Measurements from ENCODE around the gene MRPL34. TPM values are rescaled to one million over a fixed set of nuclear protein-coding genes. Genes with fewer than 3 reads are reported as not detected.

Gene MRPL34
- polyA plus RNA-seq, 1 of the 3 experiments (the other 2 are of a cell fraction): 72.9 TPM

GRCh38 chr19:17332677-17333581, 27.3 kb downstream of the MRPL34 start:
- peaks cover under 1% of the 10 kb centered on the region; the same call in 1 of the 2 replicates for H3K79me2 ChIP-seq (ENCODE audit: insufficient read depth)
- H2AFZ ChIP-seq (ENCODE audit: low read depth): no peak overlapping the region
- no peak overlapping the region for H3K4me2 ChIP-seq
- no peaks in the 10 kb centered on the region for H3K9me3 ChIP-seq
- H3K9ac ChIP-seq: no peak overlapping the region
- 98% methylated on average over 34 of the region's 45 CpGs for WGBS (ENCODE audit: low lambda C conversion rate)
- peaks cover 0 to 4% of the 10 kb centered on the region in 2 experiments for H3K36me3 ChIP-seq (replicated peaks in 1 of 2; ENCODE audit: control insufficient read depth in 1 of 2, insufficient read depth in 2 of 2, low read length in 1 of 2)
- POLR2A ChIA-PET: interaction anchor here (0.5 to 1.6 kb wide), 4 partner anchors 12 to 128 kb away, joined by 3 to 8 read pairs (median 4); partner anchors contain the start of genes ABHD8 and DDA1
- H3K9me2 ChIP-seq: no peaks in the 10 kb centered on the region
- CTCF ChIA-PET: interaction anchor here (0.8 to 1.9 kb wide), 8 partner anchors 8 to 58 kb away, joined by 3 to 8 read pairs (median 6); partner anchors contain the start of genes DDA1 and MRPL34
- peaks cover 0 to 16% of the 10 kb centered on the region in 2 experiments; a peak in 1 of 4 replicates for H3K4me1 ChIP-seq (ENCODE audit: control insufficient read depth in 1 of 2, insufficient read depth in 2 of 2, low read depth in 1 of 2, low read length in 1 of 2)
- H3K27me3 ChIP-seq (ENCODE audit: insufficient read depth): no peaks in the 10 kb centered on the region
- no peaks in the 10 kb centered on the region for H4K20me1 ChIP-seq (ENCODE audit: insufficient read depth)
- no peak overlapping the region; a peak in 1 of 4 replicates for H3K27ac ChIP-seq (ENCODE audit: low read depth in 2 of 2, low read length in 1 of 2)
- peak; percentile 86 for DNase-seq
- TF ChIP-seq FOSL2 (IDR thresholded peaks at IDR 0.05; ENCODE audit: borderline replicate concordance, low read depth): no peak
- TF ChIP-seq RFX5 (IDR thresholded peaks at IDR 0.05; ENCODE audit: low read length): no peak
- no peak for TF ChIP-seq JUND (IDR thresholded peaks at IDR 0.05)
- TF ChIP-seq MXI1 (IDR thresholded peaks at IDR 0.05; ENCODE audit: low read depth, low read length): no peak
- no peak for TF ChIP-seq SIN3A (IDR thresholded peaks at IDR 0.05; ENCODE audit: borderline replicate concordance, low read depth, low read length)
- no peak for TF ChIP-seq EP300 (IDR thresholded peaks at IDR 0.05; ENCODE audit: borderline replicate concordance in 1 of 2, low read depth in 1 of 2, low read length in 1 of 2)
- no peak for TF ChIP-seq ZBTB33 (IDR thresholded peaks at IDR 0.05; ENCODE audit: borderline replicate concordance, low read depth)
- TF ChIP-seq IRF3 (IDR thresholded peaks at IDR 0.05; ENCODE audit: low read depth, low read length): no peak
- TF ChIP-seq MAX (IDR thresholded peaks at IDR 0.05; ENCODE audit: low read depth): no peak
- TF ChIP-seq CHD2 (IDR thresholded peaks at IDR 0.05; ENCODE audit: low read length, partially characterized antibody): no peak
- TF ChIP-seq RAD21 (IDR thresholded peaks at IDR 0.05; ENCODE audit: low read length): no peak
- no peak for TF ChIP-seq RXRA (IDR thresholded peaks at IDR 0.05; ENCODE audit: borderline replicate concordance, low read depth)
- no peak for TF ChIP-seq USF1 (IDR thresholded peaks at IDR 0.05; ENCODE audit: borderline replicate concordance, low read depth)
- no peak for TF ChIP-seq SMC3 (IDR thresholded peaks at IDR 0.05; ENCODE audit: low read depth, low read length)
- no peak for TF ChIP-seq USF2 (IDR thresholded peaks at IDR 0.05; ENCODE audit: borderline replicate concordance, low read depth, low read length)
- TF ChIP-seq MEF2A (IDR thresholded peaks at IDR 0.05; ENCODE audit: borderline replicate concordance, low read depth): no peak
- no peak for TF ChIP-seq NFIC (IDR thresholded peaks at IDR 0.05; ENCODE audit: borderline replicate concordance)
- no peak for TF ChIP-seq EZH2phosphoT487 (IDR thresholded peaks at IDR 0.05; ENCODE audit: borderline replicate concordance, low read depth)
- TF ChIP-seq FOXM1 (IDR thresholded peaks at IDR 0.05; ENCODE audit: low read depth): no peak
- no peak overlapping the region; a peak in 1 of 4 replicates for H3K4me3 ChIP-seq (ENCODE audit: low read depth in 2 of 2, low read length in 1 of 2)
- peaks cover 8% of the 10 kb centered on the region for H3F3A ChIP-seq (replicated peaks; ENCODE audit: insufficient read depth)

All from SK-N-SH (cell line).